Measurements from ENCODE around the gene MRPL34. TPM values are rescaled to one million over a fixed set of nuclear protein-coding genes. Genes with fewer than 3 reads are reported as not detected.
A peak's percentile ranks its signal among the peaks of the same experiment; 100 is the strongest.

MRPL34 gene
- total and polyA plus RNA-seq, 4 donors, result 22.3 to 137 (median 93.4) TPM

DNA sequence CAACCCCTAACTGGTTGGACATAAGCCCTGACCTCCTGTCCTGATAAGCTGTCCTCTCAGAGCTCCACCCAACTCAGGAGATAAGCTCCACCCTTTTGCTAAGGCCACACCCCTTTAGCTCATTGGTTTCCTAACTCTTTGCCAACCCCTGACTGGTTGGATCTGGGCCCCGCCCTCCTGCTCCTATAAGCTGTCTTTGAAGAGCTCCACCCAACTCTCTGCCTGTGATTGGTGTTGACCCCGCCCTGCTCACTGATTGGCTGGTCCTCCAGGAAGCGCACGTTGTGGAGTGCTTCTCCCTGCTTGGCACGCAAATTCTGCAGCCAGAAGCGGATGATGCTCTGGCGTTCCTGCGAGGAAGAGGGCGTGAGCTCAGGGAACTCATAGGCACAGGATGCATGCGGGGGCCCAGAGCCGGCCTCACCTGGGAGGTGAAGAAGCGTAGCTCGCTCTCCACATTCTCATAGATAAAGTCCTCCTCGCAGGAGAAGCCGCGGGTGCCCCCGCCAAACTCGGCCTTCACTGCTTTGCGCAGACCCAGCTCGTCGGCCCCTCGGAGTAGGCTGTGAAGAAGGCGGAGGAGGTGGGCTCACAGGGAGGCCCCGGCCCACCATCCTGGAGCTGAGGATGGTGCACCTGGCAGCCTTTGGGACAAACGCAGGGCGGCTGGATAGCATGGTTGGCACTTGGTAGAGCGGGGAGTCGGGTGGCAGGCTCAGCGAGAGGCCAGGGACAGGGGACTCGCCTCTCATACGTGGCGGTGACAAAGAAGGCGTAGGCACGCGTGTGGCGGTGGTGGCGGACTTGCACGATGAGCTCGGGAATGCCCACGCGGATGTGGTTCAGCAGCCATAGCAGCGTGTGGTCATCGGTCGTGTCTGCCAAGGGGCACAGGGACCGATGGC lies 27.3 kb downstream of the MRPL34 start:
- Histone ChIP-seq H3K9me3 (ENCODE audit: control insufficient read depth in 4 of 4, insufficient read depth in 3 of 4, low read length in 3 of 4) (no peaks in the 10 kb centered on the region), H3K9ac (ENCODE audit: insufficient read depth in 1 of 2, low read length in 2 of 2) (no peak overlapping the region), H3K27ac (ENCODE audit: low read depth in 1 of 2, low read length in 1 of 2) (no peak overlapping the region), H3K27me3 (ENCODE audit: control insufficient read depth in 3 of 3, insufficient read depth in 3 of 3, low read length in 2 of 3) (peaks cover 0 to 9% (median 2%) of the 10 kb centered on the region in 3 donors), H3K36me3 (ENCODE audit: control insufficient read depth in 4 of 4, insufficient read depth in 4 of 4, low read length in 4 of 4) (peaks cover 0 to 3% (median 1%) of the 10 kb centered on the region in 4 donors), H3K4me3 (no peak overlapping the region), H3K4me1 (ENCODE audit: control insufficient read depth in 5 of 5, insufficient read depth in 5 of 5, low read length in 5 of 5) (peaks cover 0 to 19% (median 8%) of the 10 kb centered on the region in 5 donors)
- TF ChIP-seq, protein P1, sequence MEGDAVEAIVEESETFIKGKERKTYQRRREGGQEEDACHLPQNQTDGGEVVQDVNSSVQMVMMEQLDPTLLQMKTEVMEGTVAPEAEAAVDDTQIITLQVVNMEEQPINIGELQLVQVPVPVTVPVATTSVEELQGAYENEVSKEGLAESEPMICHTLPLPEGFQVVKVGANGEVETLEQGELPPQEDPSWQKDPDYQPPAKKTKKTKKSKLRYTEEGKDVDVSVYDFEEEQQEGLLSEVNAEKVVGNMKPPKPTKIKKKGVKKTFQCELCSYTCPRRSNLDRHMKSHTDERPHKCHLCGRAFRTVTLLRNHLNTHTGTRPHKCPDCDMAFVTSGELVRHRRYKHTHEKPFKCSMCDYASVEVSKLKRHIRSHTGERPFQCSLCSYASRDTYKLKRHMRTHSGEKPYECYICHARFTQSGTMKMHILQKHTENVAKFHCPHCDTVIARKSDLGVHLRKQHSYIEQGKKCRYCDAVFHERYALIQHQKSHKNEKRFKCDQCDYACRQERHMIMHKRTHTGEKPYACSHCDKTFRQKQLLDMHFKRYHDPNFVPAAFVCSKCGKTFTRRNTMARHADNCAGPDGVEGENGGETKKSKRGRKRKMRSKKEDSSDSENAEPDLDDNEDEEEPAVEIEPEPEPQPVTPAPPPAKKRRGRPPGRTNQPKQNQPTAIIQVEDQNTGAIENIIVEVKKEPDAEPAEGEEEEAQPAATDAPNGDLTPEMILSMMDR (IDR thresholded peaks at IDR 0.05; ENCODE audit: control extremely low read depth, extremely low read depth), result no peak
- DNase-seq, result no peak
- no peak for ATAC-seq (ENCODE audit: insufficient read depth, low FRiP score)
- WGBS, 2 donors, result 96 to 99% methylated on average over 41 to 45 of the region's 45 CpGs

DNA sequence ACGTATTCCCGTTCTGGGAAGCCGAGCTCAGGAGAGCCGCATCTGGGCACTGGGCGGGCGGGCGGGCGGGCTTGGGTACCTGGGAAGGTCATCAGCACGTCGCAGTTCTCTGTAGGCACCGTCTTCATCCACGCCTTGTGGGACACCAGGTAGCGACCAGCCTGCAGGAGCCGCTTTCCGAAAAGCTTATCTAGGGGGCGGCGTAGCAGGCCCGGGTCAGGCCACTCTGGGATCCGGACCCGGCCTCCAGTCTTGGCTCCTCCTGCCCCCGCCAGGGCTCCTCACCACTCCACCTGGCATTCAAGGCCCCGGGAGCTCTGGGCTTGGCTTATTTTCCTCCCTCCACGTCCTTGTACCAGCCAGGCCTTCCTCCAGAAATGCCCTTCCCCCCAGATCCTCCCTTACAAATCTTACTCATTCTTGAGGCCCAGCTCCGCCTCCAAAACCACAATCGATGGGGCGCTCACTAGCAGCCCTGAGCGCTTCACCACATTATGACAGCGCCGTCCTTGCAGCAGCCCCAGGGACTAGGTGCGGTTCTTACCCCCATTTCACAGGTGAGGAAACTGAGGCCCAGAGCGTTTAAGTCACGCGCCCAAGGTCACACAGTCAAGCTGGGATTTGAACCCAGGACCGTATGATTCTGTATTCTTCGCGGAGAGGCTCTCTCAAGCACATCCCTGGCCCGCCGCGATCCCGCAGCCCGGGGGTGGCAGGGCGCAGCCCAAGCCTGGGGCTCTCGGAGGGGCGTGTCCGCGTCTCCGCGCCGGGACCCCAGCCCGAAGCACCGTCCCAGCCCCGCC lies 28.1 kb downstream of the MRPL34 start:
- Histone ChIP-seq H3K9me3 (ENCODE audit: control insufficient read depth in 4 of 4, insufficient read depth in 3 of 4, low read length in 3 of 4) (no peaks in the 10 kb centered on the region), H3K9ac (ENCODE audit: insufficient read depth in 1 of 2, low read length in 2 of 2) (no peak overlapping the region), H3K4me3 (peak overlapping the region; percentile 67), H3K27me3 (ENCODE audit: control insufficient read depth in 3 of 3, insufficient read depth in 3 of 3, low read length in 2 of 3) (peaks cover 0 to 9% (median 2%) of the 10 kb centered on the region in 3 donors), H3K4me1 (ENCODE audit: control insufficient read depth in 5 of 5, insufficient read depth in 5 of 5, low read length in 5 of 5) (peaks cover 0 to 23% (median 8%) of the 10 kb centered on the region in 5 donors), H3K36me3 (ENCODE audit: control insufficient read depth in 4 of 4, insufficient read depth in 4 of 4, low read length in 4 of 4) (peaks cover 0 to 3% (median 1%) of the 10 kb centered on the region in 4 donors), H3K27ac (ENCODE audit: low read depth in 1 of 2, low read length in 1 of 2) (peak overlapping the region in 1 of 2 donors; percentile 75)
- 39 to 40% methylated on average over 51 to 52 of the region's 52 CpGs for WGBS, 2 donors
- TF ChIP-seq, protein P1 (IDR thresholded peaks at IDR 0.05; ENCODE audit: control extremely low read depth, extremely low read depth), result no peak
- no peak for DNase-seq
- ATAC-seq (ENCODE audit: insufficient read depth, low FRiP score), result no peak

DNA sequence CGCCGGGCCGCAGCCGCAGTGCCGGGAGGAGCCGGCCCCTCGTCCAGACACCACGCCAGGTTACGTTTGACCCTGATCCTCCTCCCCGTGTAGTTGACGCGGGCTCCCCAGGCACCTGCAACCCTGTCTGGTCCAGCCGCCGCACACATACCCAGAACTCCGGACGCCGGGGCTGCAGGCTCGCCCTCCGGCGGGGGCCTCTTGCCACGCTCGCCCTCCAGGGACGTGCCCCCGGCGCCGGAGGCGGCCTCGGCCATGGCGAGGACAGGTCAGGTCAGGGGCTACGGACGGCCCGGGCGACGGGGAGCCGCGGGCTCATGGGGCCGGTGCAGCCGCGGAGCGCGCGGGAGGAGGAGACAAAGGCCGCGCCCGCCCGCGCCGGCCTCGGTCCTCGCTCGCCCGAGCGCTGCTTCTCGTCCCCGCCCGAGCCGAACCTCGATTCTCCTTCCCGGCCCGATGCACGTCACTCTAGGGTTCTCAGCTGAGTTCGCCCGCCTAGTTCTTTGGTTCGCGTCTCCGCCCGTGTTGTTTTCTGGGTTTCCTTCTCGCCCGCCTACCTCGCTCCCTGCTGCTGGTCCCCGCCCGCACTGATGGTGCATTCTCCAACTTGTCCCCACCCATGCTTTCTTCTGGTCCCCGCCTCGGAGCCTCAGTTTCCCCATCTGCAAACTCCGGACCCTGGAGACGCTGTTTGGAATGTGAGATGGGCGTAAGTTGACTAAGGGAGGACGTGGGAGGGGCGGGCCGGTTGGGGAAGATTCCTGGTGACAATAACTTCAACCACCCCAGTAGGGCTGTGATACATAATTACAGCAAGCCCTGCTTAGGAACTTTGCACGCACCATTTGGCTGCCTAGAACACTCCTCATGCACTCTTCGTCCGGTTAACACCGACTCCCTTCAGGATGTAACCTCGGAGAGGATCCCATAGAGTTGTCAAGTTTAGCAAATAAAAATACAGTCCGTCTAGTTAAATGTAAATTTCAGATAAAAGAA lies 29.0 kb downstream of the MRPL34 start, which contains the start of gene ANO8:
ANO8 (minus strand) TSS at position 442 of the 996 bp plus-strand sequence; CDS start at position 257, 185 bp downstream.
- 2 to 6% methylated on average over 43 to 86 of the region's 86 CpGs for WGBS, 2 donors
- Histone ChIP-seq H3K9ac (ENCODE audit: insufficient read depth in 1 of 2, low read length in 2 of 2) (no peak within 1 kb of the TSS), H3K27ac (ENCODE audit: low read depth in 1 of 2, low read length in 1 of 2) (peak within 1 kb of the TSS; percentile 62 to 75), H3K36me3 (ENCODE audit: control insufficient read depth in 4 of 4, insufficient read depth in 4 of 4, low read length in 4 of 4) (peaks cover 0 to 3% (median 1%) of the 10 kb centered on the region in 4 donors), H3K9me3 (ENCODE audit: control insufficient read depth in 4 of 4, insufficient read depth in 3 of 4, low read length in 3 of 4) (no peaks in the 10 kb centered on the region), H3K4me3 (peak within 1 kb of the TSS; percentile 67), H3K27me3 (ENCODE audit: control insufficient read depth in 3 of 3, insufficient read depth in 3 of 3, low read length in 2 of 3) (peaks cover 0 to 6% (median 2%) of the 10 kb centered on the region in 3 donors), H3K4me1 (ENCODE audit: control insufficient read depth in 5 of 5, insufficient read depth in 5 of 5, low read length in 5 of 5) (peaks cover 0 to 21% (median 5%) of the 10 kb centered on the region in 5 donors)
- DNase-seq (peak; percentile 97 to 99 (median 97)), ATAC-seq (ENCODE audit: insufficient read depth, low FRiP score) (peak; percentile 69)
- TF ChIP-seq, protein P1 (IDR thresholded peaks at IDR 0.05; ENCODE audit: control extremely low read depth, extremely low read depth), result no peak
